WTC11 (cell line): ENCODE data around the gene NEFH.

Experiments
- CTCF ChIP-seq: fragments of 200-600 bp; IDR thresholded peaks from 2 replicates; pipeline ENCODE4 v1.8.0; 2022; ENCODE audit warnings: antibody characterized with exemption
- E2F4 ChIP-seq: sonication (generic); formaldehyde crosslinking; IDR thresholded peaks from 2 replicates; pipeline ENCODE4 v1.8.1; 2022; ENCODE audit warnings: low read depth, mild to moderate bottlenecking, moderate library complexity, missing genetic modification reagents, borderline replicate concordance
- FOXP4 ChIP-seq: sonication (generic); formaldehyde crosslinking; IDR thresholded peaks from 2 replicates; pipeline ENCODE4 v1.8.0; 2022; ENCODE audit warnings: mild to moderate bottlenecking, missing genetic modification reagents
- NFE2L1 ChIP-seq: sonication (generic); formaldehyde crosslinking; IDR thresholded peaks from 2 replicates; pipeline ENCODE4 v1.8.1; 2023; ENCODE audit warnings: missing genetic modification reagents
- ZSCAN18 ChIP-seq: fragments of 250-450 bp; sonication (Bioruptor Pico); IDR thresholded peaks from 2 replicates; pipeline ENCODE4 v2.1.2; 2022; ENCODE audit warnings: mild to moderate bottlenecking, moderate library complexity

- TF ChIP-seq FOXP4 (CRISPR knock-in tag): no peak
- no peak for TF ChIP-seq CTCF
- no peak for TF ChIP-seq NFE2L1 (CRISPR knock-in tag)
- TF ChIP-seq E2F4 (CRISPR knock-in tag): no peak
- TF ChIP-seq ZSCAN18: no peak
These were observed 59.1 kb downstream of the NEFH start for GRCh38 chr22:29539105-29539504.
